Smooth muscle cell (in vitro differentiated cells): ENCODE results near the gene OLFM2. TPM values are rescaled to one million over a fixed set of nuclear protein-coding genes. Genes with fewer than 3 reads are reported as not detected.
"Not testable (repeated sequence)": the region's sequence is repeated elsewhere in the genome, so short reads cannot be mapped to it uniquely, and the experiment has no call there.

Source experiments
- DNase-seq: peaks from one replicate; lab custom pipeline; 2025; ENCODE audit not compliant: unreplicated experiment; lab: John Stamatoyannopoulos, UW
- H2AFZ ChIP-seq: fragments of 200-600 bp; sonication (generic); 2 replicates; pipeline ENCODE4 v1.6.0; 2016; ENCODE audit warnings: antibody characterized with exemption, low read depth, mild to moderate bottlenecking
- H3F3A ChIP-seq: fragments of 200-600 bp; sonication (generic); 2 replicates; pipeline ENCODE4 v1.6.0; 2017; ENCODE audit warnings: antibody characterized with exemption, low read depth
- H3K27ac ChIP-seq: fragments of 200-600 bp; sonication (generic); 2 replicates; pipeline ENCODE4 v1.5.1; 2016; ENCODE audit warnings: low read depth, mild to moderate bottlenecking
- H3K27me3 ChIP-seq: fragments of 200-600 bp; sonication (generic); 2 replicates; pipeline ENCODE4 v1.6.1; 2016; ENCODE audit warnings: low read depth, mild to moderate bottlenecking
- H3K36me3 ChIP-seq: fragments of 200-600 bp; sonication (generic); 2 replicates; pipeline ENCODE4 v1.5.1; 2016; ENCODE audit warnings: low read depth
- H3K4me1 ChIP-seq: fragments of 200-600 bp; sonication (generic); 2 replicates; pipeline ENCODE4 v1.5.1; 2016; ENCODE audit warnings: low read depth
- H3K4me2 ChIP-seq: fragments of 200-600 bp; sonication (generic); 2 replicates; pipeline ENCODE4 v1.6.0; 2016; ENCODE audit warnings: mild to moderate bottlenecking
- H3K4me3 ChIP-seq: fragments of 200-600 bp; sonication (generic); 2 replicates; pipeline ENCODE4 v1.5.1; 2016; ENCODE audit warnings: mild to moderate bottlenecking
- H3K79me2 ChIP-seq: fragments of 200-600 bp; sonication (generic); 2 replicates; pipeline ENCODE4 v1.6.0; 2016; ENCODE audit warnings: low read depth, mild to moderate bottlenecking
- H3K9ac ChIP-seq: fragments of 200-600 bp; sonication (generic); 2 replicates; pipeline ENCODE4 v1.6.0; 2016; ENCODE audit warnings: low read depth
- H3K9me3 ChIP-seq: fragments of 200-600 bp; sonication (generic); replicated peaks from 2 replicates; pipeline ENCODE4 v1.5.1; 2016; ENCODE audit warnings: low read depth
- H4K20me1 ChIP-seq: fragments of 200-600 bp; sonication (generic); 2 replicates; pipeline ENCODE4 v1.6.0; 2016; ENCODE audit warnings: low read depth
- WGBS: methylation state at CpG from one replicate; pipeline ENCODE4 v1.1.7; 2016; ENCODE audit warnings: low lambda C conversion rate; 5-methylcytosine and 5-hydroxymethylcytosine counted together
- polyA plus RNA-seq: library from polyadenylated mRNA; unstranded; fragments of >200 nt; fragmentation: Nextera tagmentation; extraction: Ambion mirVana; gene quantifications from 2 replicates; pipeline ENCODE4 v1.2.1, GENCODE V29; 2016
- total RNA-seq: library from RNA; depleted of rRNA; stranded (reverse); fragments of >200 nt; gene quantifications from 2 replicates; pipeline ENCODE4 v1.2.3, GENCODE V29; 2014
- TF ChIP-seq, protein P1 (sequence below): fragments of 200-600 bp; sonication (generic); IDR thresholded peaks from 2 replicates; pipeline ENCODE4 v1.5.1; 2017; ENCODE audit warnings: borderline replicate concordance, mild to moderate bottlenecking, antibody characterized with exemption; ENCODE audit not compliant: insufficient read depth, poor library complexity, severe bottlenecking

Gene OLFM2
- total and polyA plus RNA-seq, 2 experiments from 2014 or later: 63.1 to 119 TPM

DNA sequence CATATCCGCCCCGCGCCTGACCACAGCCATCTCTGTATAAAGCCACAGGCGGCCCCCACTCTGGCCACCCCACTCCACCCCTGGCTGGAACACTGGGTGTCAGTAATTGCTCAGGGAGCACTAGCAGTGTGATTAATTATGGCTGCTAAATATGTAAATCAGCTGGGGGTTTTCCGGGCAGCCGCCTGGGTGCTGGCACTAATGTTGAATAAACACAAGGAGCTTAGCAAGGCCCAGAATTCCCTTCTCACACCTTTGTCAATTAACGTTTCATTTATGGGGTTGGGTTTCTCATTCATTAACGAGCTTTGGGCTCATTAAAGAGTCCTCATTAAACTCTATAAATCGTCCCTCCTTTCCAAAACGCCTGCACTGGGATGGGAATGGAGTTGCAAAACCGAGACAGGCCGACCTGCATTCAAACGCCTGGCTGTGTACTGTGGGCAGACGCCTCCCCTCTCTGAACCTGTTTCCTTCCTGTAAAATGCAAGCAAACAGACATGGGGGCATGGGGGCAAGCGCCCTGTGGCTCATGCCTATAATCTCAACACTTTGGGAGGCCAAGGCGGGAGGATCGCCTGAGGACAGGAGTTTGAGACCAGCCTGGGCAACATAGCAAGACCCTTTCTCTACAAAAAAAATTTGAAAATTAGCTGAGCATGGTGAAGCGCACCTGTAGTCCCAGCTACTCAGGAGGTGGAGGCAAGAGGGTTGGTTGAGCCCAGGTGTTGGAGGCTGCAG lies 17.7 kb upstream of the OLFM2 start:
- H3K36me3 ChIP-seq: no peaks in the 10 kb centered on the region
- no peak for DNase-seq
- H3K9ac ChIP-seq: no peak overlapping the region
- H3K27me3 ChIP-seq: no peaks in the 10 kb centered on the region
- H3K4me3 ChIP-seq: no peak overlapping the region
- H3K9me3 ChIP-seq: no peaks in the 10 kb centered on the region
- H2AFZ ChIP-seq: no peak overlapping the region
- no peaks in the 10 kb centered on the region for H3K4me1 ChIP-seq
- H3F3A ChIP-seq: no peaks in the 10 kb centered on the region
- WGBS: 86% methylated on average over 18 of the region's 18 CpGs
- H3K79me2 ChIP-seq: no peaks in the 10 kb centered on the region
- no peak overlapping the region for H3K27ac ChIP-seq
- H4K20me1 ChIP-seq: no peaks in the 10 kb centered on the region
- H3K4me2 ChIP-seq: no peak overlapping the region
- TF ChIP-seq, protein P1, sequence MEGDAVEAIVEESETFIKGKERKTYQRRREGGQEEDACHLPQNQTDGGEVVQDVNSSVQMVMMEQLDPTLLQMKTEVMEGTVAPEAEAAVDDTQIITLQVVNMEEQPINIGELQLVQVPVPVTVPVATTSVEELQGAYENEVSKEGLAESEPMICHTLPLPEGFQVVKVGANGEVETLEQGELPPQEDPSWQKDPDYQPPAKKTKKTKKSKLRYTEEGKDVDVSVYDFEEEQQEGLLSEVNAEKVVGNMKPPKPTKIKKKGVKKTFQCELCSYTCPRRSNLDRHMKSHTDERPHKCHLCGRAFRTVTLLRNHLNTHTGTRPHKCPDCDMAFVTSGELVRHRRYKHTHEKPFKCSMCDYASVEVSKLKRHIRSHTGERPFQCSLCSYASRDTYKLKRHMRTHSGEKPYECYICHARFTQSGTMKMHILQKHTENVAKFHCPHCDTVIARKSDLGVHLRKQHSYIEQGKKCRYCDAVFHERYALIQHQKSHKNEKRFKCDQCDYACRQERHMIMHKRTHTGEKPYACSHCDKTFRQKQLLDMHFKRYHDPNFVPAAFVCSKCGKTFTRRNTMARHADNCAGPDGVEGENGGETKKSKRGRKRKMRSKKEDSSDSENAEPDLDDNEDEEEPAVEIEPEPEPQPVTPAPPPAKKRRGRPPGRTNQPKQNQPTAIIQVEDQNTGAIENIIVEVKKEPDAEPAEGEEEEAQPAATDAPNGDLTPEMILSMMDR: no peak

DNA sequence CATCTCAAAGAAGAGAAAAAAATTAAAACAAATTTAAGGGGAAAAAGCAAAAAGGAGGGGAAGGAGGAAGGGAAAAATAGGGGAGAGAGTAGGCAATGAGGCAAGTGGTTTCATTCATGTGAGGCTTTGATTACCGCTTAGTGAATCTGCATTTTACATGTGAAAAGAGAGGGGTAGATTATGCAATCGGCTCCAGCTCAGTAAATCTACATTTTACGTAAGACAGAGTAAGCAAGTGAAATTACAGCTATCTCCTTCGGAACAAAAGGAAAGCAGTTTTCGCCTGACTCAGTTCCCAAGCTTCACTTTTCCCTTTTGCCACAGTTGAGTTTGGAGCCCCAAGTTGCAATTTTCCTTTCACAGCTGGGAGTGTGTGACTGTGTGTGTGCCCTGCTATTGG lies 16.0 kb upstream of the OLFM2 start:
- Histone ChIP-seq H3K27me3 (no peaks in the 10 kb centered on the region), H3K9me3 (no peaks in the 10 kb centered on the region)
- 58% methylated on average over 5 of the region's 5 CpGs for WGBS

DNA sequence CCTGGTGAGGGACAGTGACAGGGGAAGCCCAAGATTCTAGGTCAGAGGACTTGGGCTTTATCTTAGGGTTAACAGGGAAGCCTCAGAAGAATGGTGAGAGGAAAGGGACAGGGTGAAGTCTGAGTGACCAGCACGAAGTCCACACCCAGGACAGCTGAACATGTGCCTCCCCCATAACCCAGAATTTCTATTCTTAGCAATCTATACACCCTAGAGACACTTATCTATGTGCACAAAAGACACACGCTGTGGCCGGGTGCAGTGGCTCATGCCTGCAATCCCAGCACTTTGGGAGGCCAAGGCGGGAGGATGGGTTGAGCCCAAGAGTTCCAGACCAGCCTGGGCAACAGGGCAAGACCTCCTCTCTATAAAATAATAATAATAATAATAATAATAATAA lies 11.1 kb upstream of the OLFM2 start:
- H3K79me2 ChIP-seq: no peaks in the 10 kb centered on the region
- peaks cover 7% of the 10 kb centered on the region for H3K4me1 ChIP-seq
- no peaks in the 10 kb centered on the region for H3K36me3 ChIP-seq
- H3F3A ChIP-seq: peaks cover 6% of the 10 kb centered on the region
- H2AFZ ChIP-seq: no peak overlapping the region
- TF ChIP-seq, protein P1: no peak
- no peaks in the 10 kb centered on the region for H3K9me3 ChIP-seq
- WGBS: 70% methylated on average over 4 of the region's 4 CpGs
- DNase-seq: no peak
- no peak overlapping the region for H3K9ac ChIP-seq
- no peaks in the 10 kb centered on the region for H4K20me1 ChIP-seq
- no peak overlapping the region for H3K4me2 ChIP-seq
- no peak overlapping the region for H3K27ac ChIP-seq
- no peak overlapping the region for H3K4me3 ChIP-seq
- H3K27me3 ChIP-seq: no peaks in the 10 kb centered on the region

More for the DNA sequence above, 16.0 kb upstream of the OLFM2 start:
- no peak overlapping the region for H3K4me2 ChIP-seq
- H3K4me3 ChIP-seq: no peak overlapping the region
- H4K20me1 ChIP-seq: no peaks in the 10 kb centered on the region
- no peak overlapping the region for H3K9ac ChIP-seq
- TF ChIP-seq, protein P1: no peak
- H3K79me2 ChIP-seq: no peaks in the 10 kb centered on the region
- H3K36me3 ChIP-seq: no peaks in the 10 kb centered on the region
- DNase-seq: no peak
- no peak overlapping the region for H2AFZ ChIP-seq
- no peaks in the 10 kb centered on the region for H3K4me1 ChIP-seq
- no peak overlapping the region for H3K27ac ChIP-seq
- no peaks in the 10 kb centered on the region for H3F3A ChIP-seq

DNA sequence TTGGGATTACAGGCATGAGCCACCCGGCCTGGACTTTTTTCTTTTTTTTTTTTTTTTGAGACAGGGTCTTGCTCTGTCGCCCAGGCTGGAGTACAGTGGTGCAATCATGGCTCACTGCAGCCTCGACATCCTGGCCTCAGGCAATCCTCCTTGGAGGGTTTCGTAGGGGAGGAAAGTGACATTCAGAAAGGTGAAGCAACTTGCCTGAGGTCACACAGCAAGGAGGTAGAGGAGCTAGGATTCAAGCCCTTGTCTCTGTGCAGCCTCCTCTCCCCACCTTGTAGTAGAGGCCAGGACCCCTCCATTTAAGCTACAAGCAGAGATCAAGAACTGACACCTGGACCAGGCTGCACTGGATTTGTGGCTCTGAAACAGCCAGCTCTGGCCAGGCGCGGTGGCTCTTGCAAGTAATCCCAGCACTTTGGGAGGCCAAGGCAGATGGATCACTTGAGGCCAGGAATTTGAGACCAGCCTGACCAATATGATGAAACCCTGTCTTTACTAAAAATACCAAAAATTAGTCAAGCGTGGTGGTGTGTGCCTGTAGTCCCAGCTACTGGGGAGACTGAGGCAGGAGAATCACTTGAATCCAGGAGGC lies 10.3 kb upstream of the OLFM2 start:
- H3K27me3 ChIP-seq, H3K79me2 ChIP-seq, H4K20me1 ChIP-seq, H3K4me1 ChIP-seq, DNase-seq, H3K4me3 ChIP-seq, H2AFZ ChIP-seq, H3K9me3 ChIP-seq, H3K9ac ChIP-seq, H3K36me3 ChIP-seq, H3F3A ChIP-seq: not testable (repeated sequence)
- H3K27ac ChIP-seq: peak overlapping the region; percentile 87
- 70% methylated on average over 7 of the region's 7 CpGs for WGBS
- H3K4me2 ChIP-seq: peak overlapping the region; percentile 39
